ENCODE measurements around the gene TACR2.

DNA sequence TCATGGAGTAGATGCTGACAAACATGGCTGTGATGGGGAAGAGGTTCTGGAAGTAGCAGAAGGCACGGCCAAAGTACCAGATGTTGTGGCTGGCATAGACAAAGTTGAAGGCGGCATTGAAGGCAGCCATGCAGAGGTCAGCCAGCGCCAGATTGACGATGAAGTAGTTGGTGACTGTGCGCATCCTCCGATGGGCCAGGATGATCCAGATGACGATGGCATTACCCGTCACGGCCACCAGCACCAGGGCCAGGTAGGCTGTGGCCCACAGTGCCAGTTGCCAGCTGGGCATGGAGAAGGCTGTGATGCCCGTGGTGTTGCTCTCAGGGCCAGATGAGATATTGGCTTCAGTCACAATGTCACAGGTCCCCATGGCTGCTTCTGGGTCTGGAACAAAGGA, 767 bp downstream of the TACR2 start:
- TF ChIP-seq CTCF (conservative IDR thresholded peaks at IDR 0.05; ENCODE audit: low read depth in 2 of 2), result no peak
- no peak for TF ChIP-seq POLR2AphosphoS5 (IDR thresholded peaks at IDR 0.05; ENCODE audit: low read depth)
- TF ChIP-seq ZNF114 (CRISPR knock-in tag; IDR thresholded peaks at IDR 0.05), result no peak
- no peak for TF ChIP-seq EZH2 (IDR thresholded peaks at IDR 0.05; ENCODE audit: low read depth, unreplicated experiment)
- TF ChIP-seq, protein P1, sequence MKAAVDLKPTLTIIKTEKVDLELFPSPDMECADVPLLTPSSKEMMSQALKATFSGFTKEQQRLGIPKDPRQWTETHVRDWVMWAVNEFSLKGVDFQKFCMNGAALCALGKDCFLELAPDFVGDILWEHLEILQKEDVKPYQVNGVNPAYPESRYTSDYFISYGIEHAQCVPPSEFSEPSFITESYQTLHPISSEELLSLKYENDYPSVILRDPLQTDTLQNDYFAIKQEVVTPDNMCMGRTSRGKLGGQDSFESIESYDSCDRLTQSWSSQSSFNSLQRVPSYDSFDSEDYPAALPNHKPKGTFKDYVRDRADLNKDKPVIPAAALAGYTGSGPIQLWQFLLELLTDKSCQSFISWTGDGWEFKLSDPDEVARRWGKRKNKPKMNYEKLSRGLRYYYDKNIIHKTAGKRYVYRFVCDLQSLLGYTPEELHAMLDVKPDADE (IDR thresholded peaks at IDR 0.05), result no peak
- TF ChIP-seq NANOG (IDR thresholded peaks at IDR 0.05; ENCODE audit: borderline replicate concordance), result no peak
- no peak for TF ChIP-seq REST (IDR thresholded peaks at IDR 0.05; ENCODE audit: unreplicated experiment)
- no peak for TF ChIP-seq EZH2phosphoT487 (IDR thresholded peaks at IDR 0.05; ENCODE audit: unreplicated experiment)
- TF ChIP-seq CREB1 (CRISPR knock-in tag; IDR thresholded peaks at IDR 0.05; ENCODE audit: low read depth), result no peak

Data from GM23338 (cell line).